H9 (cell line): ENCODE data around the gene LRP8. TPM values are rescaled to one million over a fixed set of nuclear protein-coding genes. Genes with fewer than 3 reads are reported as not detected.
A peak's percentile ranks its signal among the peaks of the same experiment; 100 is the strongest.

Experiments used
- DNase-seq: peaks from one replicate; pipeline ENCODE4 v3.0.0-alpha.2; 2017
- H2AFZ ChIP-seq: one replicate; pipeline ENCODE4 v1.6.1; 2013; ENCODE audit warnings: mild to moderate bottlenecking, low read length, control low read depth, moderate library complexity
- H2AK5ac ChIP-seq: 2 replicates; pipeline ENCODE4 v1.6.1; 2013; ENCODE audit warnings: low read length, control low read depth, mixed read lengths; ENCODE audit not compliant: insufficient read length
- H2BK120ac ChIP-seq: one replicate; pipeline ENCODE4 v1.6.1; 2013; ENCODE audit warnings: low read depth, mild to moderate bottlenecking, low read length, control low read depth, inconsistent platforms; ENCODE audit not compliant: poor library complexity, severe bottlenecking
- H2BK12ac ChIP-seq: 2 replicates; pipeline ENCODE4 v1.6.1; 2013; ENCODE audit warnings: low read length, control low read depth, mixed read lengths, low read depth; ENCODE audit not compliant: insufficient read length
- H2BK15ac ChIP-seq: 2 replicates; pipeline ENCODE4 v1.6.1; 2013; ENCODE audit warnings: low read depth, low read length, control low read depth
- H2BK20ac ChIP-seq: one replicate; pipeline ENCODE4 v1.6.1; 2013; ENCODE audit warnings: low read depth, mild to moderate bottlenecking, low read length, control low read depth, inconsistent platforms; ENCODE audit not compliant: poor library complexity, severe bottlenecking
- H2BK5ac ChIP-seq: 2 replicates; pipeline ENCODE4 v1.6.1; 2013; ENCODE audit warnings: low read length, control low read depth, mixed read lengths; ENCODE audit not compliant: insufficient read length
- H3K14ac ChIP-seq: 2 replicates; pipeline ENCODE4 v1.6.1; 2013; ENCODE audit warnings: low read length, control low read depth; ENCODE audit not compliant: insufficient read depth
- H3K18ac ChIP-seq: 2 replicates; pipeline ENCODE4 v1.6.1; 2013; ENCODE audit warnings: low read depth, mild to moderate bottlenecking, mixed read lengths, low read length, control low read depth; ENCODE audit not compliant: insufficient read length
- H3K23ac ChIP-seq: 2 replicates; pipeline ENCODE4 v1.6.1; 2013; ENCODE audit warnings: low read length, control low read depth, mixed read lengths, low read depth; ENCODE audit not compliant: insufficient read length
- H3K23me2 ChIP-seq: 2 replicates; pipeline ENCODE4 v1.6.1; 2013; ENCODE audit warnings: low read depth, mild to moderate bottlenecking, mixed read lengths, low read length, control low read depth; ENCODE audit not compliant: insufficient read length, poor library complexity, severe bottlenecking
- H3K27ac ChIP-seq: 2 replicates; pipeline ENCODE4 v1.5.1; 2013; ENCODE audit warnings: low read length, control low read depth, mixed read lengths, low read depth; ENCODE audit not compliant: insufficient read length
- H3K27me3 ChIP-seq: 2 replicates; pipeline ENCODE4 v1.6.1; 2013; ENCODE audit warnings: low read length, control low read depth, inconsistent platforms; ENCODE audit not compliant: insufficient read depth
- H3K4ac ChIP-seq: 2 replicates; pipeline ENCODE4 v1.6.1; 2013; ENCODE audit warnings: low read depth, mild to moderate bottlenecking, control low read depth, inconsistent platforms, low read length, moderate library complexity
- H3K4me1 ChIP-seq: 2 replicates; pipeline ENCODE4 v1.6.1; 2013; ENCODE audit warnings: low read length, control low read depth, inconsistent platforms; ENCODE audit not compliant: insufficient read depth
- H3K4me2 ChIP-seq: 2 replicates; pipeline ENCODE4 v1.6.1; 2013; ENCODE audit warnings: low read length, control low read depth, mixed read lengths; ENCODE audit not compliant: insufficient read length, insufficient read depth
- H3K56ac ChIP-seq: 2 replicates; pipeline ENCODE4 v1.6.1; 2013; ENCODE audit warnings: low read depth, mild to moderate bottlenecking, mixed read lengths, low read length, control low read depth; ENCODE audit not compliant: insufficient read length
- H3K79me1 ChIP-seq: 2 replicates; pipeline ENCODE4 v1.6.1; 2013; ENCODE audit warnings: low read depth, mild to moderate bottlenecking, moderate library complexity, low read length, control low read depth, inconsistent platforms; ENCODE audit not compliant: insufficient read depth, poor library complexity, severe bottlenecking
- H3K79me2 ChIP-seq: 2 replicates; pipeline ENCODE4 v1.6.1; 2013; ENCODE audit warnings: low read length, control low read depth, inconsistent platforms; ENCODE audit not compliant: insufficient read depth
- H3K9ac ChIP-seq: 2 replicates; pipeline ENCODE4 v1.6.1; 2013; ENCODE audit warnings: low read length, control low read depth, mixed read lengths; ENCODE audit not compliant: insufficient read length; ENCODE audit errors: extremely low read depth
- H3K9me3 ChIP-seq: one replicate; pipeline ENCODE4 v1.6.1; 2013; ENCODE audit warnings: low read depth, low read length, inconsistent platforms; ENCODE audit not compliant: control insufficient read depth
- H3T11ph ChIP-seq: one replicate; pipeline ENCODE4 v1.6.1; 2013; ENCODE audit warnings: mild to moderate bottlenecking, low read length, control low read depth, inconsistent platforms
- H4K20me1 ChIP-seq: one replicate; pipeline ENCODE4 v1.6.1; 2013; ENCODE audit not compliant: control insufficient read depth, insufficient read length, insufficient read depth
- H4K5ac ChIP-seq: 2 replicates; pipeline ENCODE4 v1.6.1; 2013; ENCODE audit warnings: low read depth, mild to moderate bottlenecking, mixed read lengths, low read length, control low read depth; ENCODE audit not compliant: insufficient read length
- H4K8ac ChIP-seq: replicated peaks from 2 replicates; pipeline ENCODE4 v1.6.1; 2013; ENCODE audit warnings: low read length, control low read depth, mixed read lengths, low read depth; ENCODE audit not compliant: insufficient read length
- H4K91ac ChIP-seq: 2 replicates; pipeline ENCODE4 v1.6.1; 2013; ENCODE audit warnings: low read depth, mild to moderate bottlenecking, moderate library complexity, mixed read lengths, low read length, control low read depth; ENCODE audit not compliant: insufficient read length
- H3K27ac Mint-ChIP-seq, 3 experiments: 2 replicates in 2 of 3; 3 replicates in 1 of 3; pipeline ENCODE4 v1.8.0; 2020 to 2021; ENCODE audit warnings: mixed read lengths in 3 of 3, mild to moderate bottlenecking in 1 of 3, moderate library complexity in 1 of 3
- H3K27me3 Mint-ChIP-seq: 2 replicates; pipeline ENCODE4 v1.8.0; 2021; ENCODE audit warnings: low read depth, mild to moderate bottlenecking, moderate library complexity, mixed read lengths
- H3K36me3 Mint-ChIP-seq, 3 experiments: 2 replicates in 2 of 3; 3 replicates in 1 of 3; pipeline ENCODE4 v1.8.0; 2020 to 2021; ENCODE audit warnings: low read depth in 3 of 3, mixed read lengths in 3 of 3; ENCODE audit not compliant: insufficient read depth in 1 of 3
- H3K4me1 Mint-ChIP-seq, 2 experiments: 2 replicates each; pipeline ENCODE4 v1.8.0; 2020; ENCODE audit warnings: mixed read lengths in 2 of 2
- H3K4me3 Mint-ChIP-seq, 2 experiments: 2 replicates in 1 of 2; 3 replicates in 1 of 2; pipeline ENCODE4 v1.8.0; 2020 to 2021; ENCODE audit warnings: mild to moderate bottlenecking in 2 of 2, mixed read lengths in 2 of 2, moderate library complexity in 1 of 2
- H3K9me3 Mint-ChIP-seq, 2 experiments: 2 replicates in 1 of 2; 3 replicates in 1 of 2; pipeline ENCODE4 v1.8.0; 2020; ENCODE audit warnings: mild to moderate bottlenecking in 2 of 2, mixed read lengths in 2 of 2, moderate library complexity in 1 of 2
- WGBS: extraction: QIAGEN DNeasy Blood & Tissue Kit; methylation state at CpG from one replicate; pipeline ENCODE4 v1.1.7; 2013; ENCODE audit warnings: missing lambda C conversion rate, low lambda C conversion rate, mixed read lengths; ENCODE audit not compliant: insufficient read length; ENCODE audit errors: extremely low coverage; 5-methylcytosine and 5-hydroxymethylcytosine counted together
- total RNA-seq: library from RNA; stranded (reverse); gene quantifications from 2 replicates; pipeline ENCODE4 v1.2.1, GENCODE V29; 2021
- TF ChIP-seq, protein P1 (sequence below): fragments of 200-600 bp; sonication (generic); conservative IDR thresholded peaks from 3 replicates; pipeline ENCODE4 v1.8.0; 2021; ENCODE audit warnings: antibody characterized with exemption, mild to moderate bottlenecking

LRP8 gene
- total RNA-seq, 1 experiment from 2014 or later = 78.6 TPM

DNA sequence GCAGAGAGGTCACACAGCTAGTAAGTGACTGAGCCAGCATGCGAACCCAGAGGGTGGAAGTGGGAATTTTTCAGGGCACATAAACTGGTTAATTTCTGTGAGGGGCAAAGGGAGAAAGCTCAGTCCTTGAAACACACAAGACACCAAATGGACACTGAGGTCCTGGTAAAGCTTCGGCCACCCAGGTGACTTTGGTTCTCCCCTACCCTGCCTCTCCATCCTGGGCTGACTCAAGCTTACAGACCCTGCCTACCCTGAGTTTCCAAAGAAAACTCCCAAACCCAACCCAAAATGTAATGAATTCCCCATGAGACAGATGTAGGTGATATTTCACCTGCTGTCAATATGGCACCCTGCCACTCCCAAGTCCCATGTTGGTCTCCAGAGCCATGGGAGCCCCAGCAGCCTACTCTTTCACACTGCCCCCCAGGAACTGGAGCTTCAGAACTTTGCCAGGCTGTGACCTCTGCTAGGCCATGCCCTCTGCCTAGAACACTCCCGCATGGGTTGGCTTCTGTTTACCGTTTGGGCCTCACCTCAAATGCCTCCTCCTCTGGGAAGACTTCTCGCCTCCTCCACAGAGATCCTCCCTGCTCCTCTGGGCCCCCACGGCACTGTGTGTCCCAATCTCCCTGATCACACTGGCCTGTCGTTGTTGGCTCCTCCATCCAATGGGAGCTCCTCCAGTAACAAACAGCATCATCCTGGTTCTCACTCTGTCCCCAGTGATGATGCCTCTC lies 3.7 kb upstream of the LRP8 start:
- H2BK20ac ChIP-seq = no peak overlapping the region
- no peak overlapping the region for H3K9ac ChIP-seq
- peaks cover 0 to 2% (median 2%) of the 10 kb centered on the region in 3 experiments; a peak in 3 of 7 replicates for H3K36me3 Mint-ChIP-seq
- 0 out of 5 replicates have a peak, but pooled peaks cover 0 to 3% of the 10 kb centered on the region in 2 experiments for H3K9me3 Mint-ChIP-seq
- H3K56ac ChIP-seq = no peak overlapping the region
- H2AK5ac ChIP-seq = no peak overlapping the region
- peaks cover 12% of the 10 kb centered on the region for H3K23me2 ChIP-seq
- no peaks in the 10 kb centered on the region for H3K27me3 ChIP-seq
- no peaks in the 10 kb centered on the region for H3K4me1 ChIP-seq
- no peaks in the 10 kb centered on the region for H3K9me3 ChIP-seq
- H2BK120ac ChIP-seq = no peak overlapping the region
- H4K8ac ChIP-seq = no peak overlapping the region
- peak; percentile 15 for DNase-seq
- no peak overlapping the region for H3K4me2 ChIP-seq
- H4K20me1 ChIP-seq = no peaks in the 10 kb centered on the region
- H3K4me3 Mint-ChIP-seq = no peak overlapping the region
- H3K4me1 Mint-ChIP-seq = peaks cover 5 to 6% of the 10 kb centered on the region in 2 experiments; a peak in 3 of 4 replicates
- no CpG with 5 or more reads among the region's 7 CpGs for WGBS
- H3K4ac ChIP-seq = no peak overlapping the region
- no peak overlapping the region for H3K23ac ChIP-seq
- H4K91ac ChIP-seq = no peak overlapping the region
- H3K18ac ChIP-seq = no peak overlapping the region
- H2BK5ac ChIP-seq = no peak overlapping the region
- peaks cover 8% of the 10 kb centered on the region for H3K27me3 Mint-ChIP-seq
- H3K27ac ChIP-seq = no peak overlapping the region
- no peak overlapping the region for H2BK15ac ChIP-seq
- H3K27ac Mint-ChIP-seq = no peak overlapping the region
- H3K79me1 ChIP-seq = no peaks in the 10 kb centered on the region
- H3K14ac ChIP-seq = no peak overlapping the region
- H3K79me2 ChIP-seq = no peaks in the 10 kb centered on the region
- no peak overlapping the region for H4K5ac ChIP-seq
- H2BK12ac ChIP-seq = no peak overlapping the region
- TF ChIP-seq, protein P1, sequence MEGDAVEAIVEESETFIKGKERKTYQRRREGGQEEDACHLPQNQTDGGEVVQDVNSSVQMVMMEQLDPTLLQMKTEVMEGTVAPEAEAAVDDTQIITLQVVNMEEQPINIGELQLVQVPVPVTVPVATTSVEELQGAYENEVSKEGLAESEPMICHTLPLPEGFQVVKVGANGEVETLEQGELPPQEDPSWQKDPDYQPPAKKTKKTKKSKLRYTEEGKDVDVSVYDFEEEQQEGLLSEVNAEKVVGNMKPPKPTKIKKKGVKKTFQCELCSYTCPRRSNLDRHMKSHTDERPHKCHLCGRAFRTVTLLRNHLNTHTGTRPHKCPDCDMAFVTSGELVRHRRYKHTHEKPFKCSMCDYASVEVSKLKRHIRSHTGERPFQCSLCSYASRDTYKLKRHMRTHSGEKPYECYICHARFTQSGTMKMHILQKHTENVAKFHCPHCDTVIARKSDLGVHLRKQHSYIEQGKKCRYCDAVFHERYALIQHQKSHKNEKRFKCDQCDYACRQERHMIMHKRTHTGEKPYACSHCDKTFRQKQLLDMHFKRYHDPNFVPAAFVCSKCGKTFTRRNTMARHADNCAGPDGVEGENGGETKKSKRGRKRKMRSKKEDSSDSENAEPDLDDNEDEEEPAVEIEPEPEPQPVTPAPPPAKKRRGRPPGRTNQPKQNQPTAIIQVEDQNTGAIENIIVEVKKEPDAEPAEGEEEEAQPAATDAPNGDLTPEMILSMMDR = no peak
- no peak overlapping the region for H3T11ph ChIP-seq
- no peak overlapping the region for H2AFZ ChIP-seq
